Measurements from ENCODE around the gene TMEM150A. TPM values are rescaled to one million over a fixed set of nuclear protein-coding genes. Genes with fewer than 3 reads are reported as not detected.

Gene TMEM150A
- 22.9 and 26.7 TPM in 2 replicates for total RNA-seq

GRCh38 chr2:85602476-85603234 lies at the start of gene TMEM150A:
TSS of gene TMEM150A (minus strand) at chr2:85602698. CDS start at chr2:85601948, 750 bp downstream.

GRCh38 chr2:85611705-85612587 lies 9.4 kb upstream of the TMEM150A start, which contains the start of gene C2orf68:
TSS of gene C2orf68 (minus strand) at chr2:85612066. CDS start at chr2:85611984, 82 bp downstream.

GRCh38 chr2:85595301-85596025 lies 7.0 kb downstream of the TMEM150A start, which contains the start of gene RNF181:
TSS of gene RNF181 (plus strand) at chr2:85595745. CDS start at chr2:85595764, 19 bp downstream.

GRCh38 chr2:85584354-85584856 lies 18.1 kb downstream of the TMEM150A start, which contains the start of gene VAMP5:
TSS of gene VAMP5 (plus strand) at chr2:85584431. CDS start at chr2:85584491, 60 bp downstream.

GRCh38 chr2:85577386-85578242 lies 24.9 kb downstream of the TMEM150A start, which contains the start of gene VAMP8:
TSS of gene VAMP8 (plus strand) at chr2:85577586. CDS start at chr2:85577647, 61 bp downstream.

GRCh38 chr2:85561280-85562212 lies 41.0 kb downstream of the TMEM150A start, which contains the start of gene GGCX:
TSS of gene GGCX (minus strand) at chr2:85561493. CDS start at chr2:85561428, 65 bp downstream.

Other genes with a start within 250 kb of the TMEM150A start
- 26.6 and 35.0 TPM in 2 replicates for gene RETSAT, start 248.2 kb downstream of the TMEM150A start, total RNA-seq
- gene ELMOD3, start 247.9 kb downstream of the TMEM150A start, total RNA-seq = 10.0 and 15.3 TPM in 2 replicates
- gene CAPG, start 192.3 kb downstream of the TMEM150A start, total RNA-seq = 72.2 and 88.8 TPM in 2 replicates
- gene SH2D6, start 184.0 kb downstream of the TMEM150A start, total RNA-seq = not detected in 2 replicates
- gene MAT2A, start 63.5 kb downstream of the TMEM150A start, total RNA-seq = 95.3 and 95.9 TPM in 2 replicates
- 34.6 and 35.4 TPM in 2 replicates for gene GGCX, start 41.2 kb downstream of the TMEM150A start, total RNA-seq
- 5.8 TPM in 1 of 2 replicates, not detected in the other for gene VAMP8, start 25.1 kb downstream of the TMEM150A start, total RNA-seq
- gene VAMP5, start 18.3 kb downstream of the TMEM150A start, total RNA-seq = 33.1 and 70.7 TPM in 2 replicates
- 157 and 188 TPM in 2 replicates for gene RNF181, start 7.0 kb downstream of the TMEM150A start, total RNA-seq
- gene C2orf68, start 9.4 kb upstream of the TMEM150A start, total RNA-seq = 5.3 and 8.2 TPM in 2 replicates
- gene USP39, start 13.5 kb upstream of the TMEM150A start, total RNA-seq = 39.1 and 51.7 TPM in 2 replicates
- gene SFTPB, start 65.5 kb upstream of the TMEM150A start, total RNA-seq = not detected in 2 replicates
- gene GNLY, start 91.7 kb upstream of the TMEM150A start, total RNA-seq = not detected in 2 replicates
- gene ATOH8, start 151.3 kb upstream of the TMEM150A start, total RNA-seq = 16.9 and 31.4 TPM in 2 replicates